Adrenal gland (tissue), 12 donors: ENCODE results near the gene PDCD1LG2. TPM values are rescaled to one million over a fixed set of nuclear protein-coding genes. Genes with fewer than 3 reads are reported as not detected.

ENCODE experiments used
- DNase-seq, 7 donors: peaks; one replicate each; pipeline ENCODE4 v3.0.0-alpha.2; 2019 to 2020
- H3K27ac ChIP-seq, 5 donors: fragments of 200-600 bp; sonication (generic) in 4 of 5; 1 replicate in 3 of 5; 2 replicates in 2 of 5; pipeline versions ENCODE4 v1.5.1 to v1.8.0; 2016 to 2020; ENCODE audit warnings: mild to moderate bottlenecking in 1 of 5
- H3K27me3 ChIP-seq: fragments of 200-600 bp; 2 replicates; pipeline ENCODE4 v1.8.0; 2021
- H3K36me3 ChIP-seq, 2 donors: fragments of 200-600 bp; replicated peaks in 1 of 2; 1 replicate in 1 of 2; 2 replicates in 1 of 2; pipeline versions ENCODE4 v1.5.1 to v1.8.0; 2018 to 2022
- H3K4me1 ChIP-seq, 2 donors: fragments of 200-600 bp; replicated peaks in 1 of 2; 1 replicate in 1 of 2; 2 replicates in 1 of 2; pipeline versions ENCODE4 v1.5.1 to v1.8.0; 2018 to 2021
- H3K4me3 ChIP-seq, 4 donors: fragments of 200-600 bp; sonication (generic) in 3 of 4; one replicate each; pipeline ENCODE4 v1.5.1; 2016 to 2018
- H3K9me3 ChIP-seq, 3 donors: fragments of 200-600 bp; sonication (generic) in 1 of 3; replicated peaks in 1 of 3; 1 replicate in 2 of 3; 2 replicates in 1 of 3; pipeline versions ENCODE4 v1.5.1 to v1.8.0; 2016 to 2021
- CTCF ChIP-seq, 6 experiments: fragments of 450-650 bp in 4 of 6; fragments of 200-600 bp in 2 of 6; sonication (generic) in 1 of 6; IDR thresholded peaks; 1 replicate in 5 of 6; 2 replicates in 1 of 6; pipeline versions ENCODE4 v1.5.1 to v1.8.0; 2016 to 2021; ENCODE audit warnings: antibody characterized with exemption in 6 of 6, mild to moderate bottlenecking in 2 of 6, moderate library complexity in 1 of 6
- POLR2A ChIP-seq, 2 donors: fragments of 450-650 bp; IDR thresholded peaks; one replicate each; pipeline ENCODE4 v1.6.1; 2017; ENCODE audit warnings: antibody characterized with exemption in 2 of 2, mild to moderate bottlenecking in 2 of 2, moderate library complexity in 1 of 2
- WGBS, 4 donors: extraction: QIAGEN DNeasy Blood & Tissue Kit in 2 of 4; methylation state at CpG; one replicate each; pipeline versions ENCODE4 v1.1.5 to v1.1.7; 2013 to 2017; 5-methylcytosine and 5-hydroxymethylcytosine counted together
- intact Hi-C, 2 donors: fragments of 100-400 bp; cut with DNase I; formaldehyde crosslinking; loops; one replicate each; pipeline versions ENCODE4 v1.14.1 to v1.15.0; 2022 to 2023
- polyA plus RNA-seq, 3 donors: library from polyadenylated mRNA; stranded (reverse); fragments of 200-250 nt in 2 of 3; fragments of 350-450 nt in 1 of 3; fragmentation: Illumina TruSeq in 1 of 3; extraction: RNeasy Lipid Tissue Mini Kit (QIAGEN cat#74804) in 1 of 3; gene quantifications; one replicate each; pipeline ENCODE4 v1.2.3, GENCODE V29; 2013 to 2014
- total RNA-seq, 9 donors: library from RNA; depleted of rRNA in 4 of 9; stranded (reverse); fragments of >200 nt in 4 of 9; fragments of 120-200 nt in 1 of 9; fragmentation: NEBNext Ultra II Directional in 1 of 9; extraction: Animal tissue kit (Norgen Biotek cat#: 25700) in 1 of 9; gene quantifications; one replicate each; pipeline versions ENCODE4 v1.1.0 to v1.2.4, GENCODE V29; 2013 to 2023
- donor health status: healthy with polysubstance abuse.
- donor health status: Bipolar disorder and iron deficiency.
- donor health status: DM: yes; HTN: yes; CAD: no.
- donor health status: DM: no; HTN: no; CAD: no.
- donor health status: DM: no; HTN: no; CAD: no.
- donor health status: DM: yes; HTN: yes; CAD: no.

The PDCD1LG2 gene
- total and polyA plus RNA-seq, 12 donors = 0.17 to 5.5 (median 1.4) TPM

GRCh38 chr9:5571629-5572232 is 61.4 kb downstream of the PDCD1LG2 start:
- WGBS, 4 donors = 87 to 100% (median 92%) methylated on average over 1 of the region's 1 CpG
- no peaks in the 10 kb centered on the region for H3K9me3 ChIP-seq
- H3K27me3 ChIP-seq = no peaks in the 10 kb centered on the region
- no peak overlapping the region for H3K27ac ChIP-seq
- H3K36me3 ChIP-seq = no peaks in the 10 kb centered on the region
- no peak for TF ChIP-seq CTCF (IDR thresholded peaks at IDR 0.05)
- no peak for TF ChIP-seq POLR2A (IDR thresholded peaks at IDR 0.05)
- H3K4me1 ChIP-seq = no peaks in the 10 kb centered on the region
- H3K4me3 ChIP-seq = no peak overlapping the region
- intact Hi-C loops = no loop called here
- DNase-seq = no peak

- Histone ChIP-seq H3K4me1 (no peaks in the 10 kb centered on the region), H3K9me3 (no peaks in the 10 kb centered on the region), H3K27me3 (no peaks in the 10 kb centered on the region), H3K4me3 (no peak overlapping the region), H3K36me3 (no peaks in the 10 kb centered on the region), H3K27ac (no peak overlapping the region)
- no peak for TF ChIP-seq POLR2A (IDR thresholded peaks at IDR 0.05)
- no peak for TF ChIP-seq CTCF (IDR thresholded peaks at IDR 0.05)
- no peak for DNase-seq
- intact Hi-C loops = no loop called here
- 94 to 100% (median 97%) methylated on average over 6 of the region's 6 CpGs for WGBS, 4 donors
Measured at GRCh38 chr9:5574097-5574496, 63.8 kb downstream of the PDCD1LG2 start.

GRCh38 chr9:5575000-5575399 is 64.7 kb downstream of the PDCD1LG2 start:
- no peaks in the 10 kb centered on the region for H3K27me3 ChIP-seq
- no peak overlapping the region for H3K4me3 ChIP-seq
- no peaks in the 10 kb centered on the region for H3K4me1 ChIP-seq
- no peaks in the 10 kb centered on the region for H3K36me3 ChIP-seq
- H3K9me3 ChIP-seq = no peaks in the 10 kb centered on the region
- no peak for DNase-seq
- 53 to 74% (median 68%) methylated on average over 2 of the region's 2 CpGs for WGBS, 4 donors
- intact Hi-C loops = no loop called here
- no peak overlapping the region for H3K27ac ChIP-seq
- TF ChIP-seq CTCF (IDR thresholded peaks at IDR 0.05) (peak in 1 of 6 experiments; percentile 10), POLR2A (IDR thresholded peaks at IDR 0.05) (no peak)

GRCh38 chr9:5577225-5577624 is 66.9 kb downstream of the PDCD1LG2 start:
- no peak for DNase-seq
- intact Hi-C loops = no loop called here
- Histone ChIP-seq H3K27me3 (no peaks in the 10 kb centered on the region), H3K27ac (no peak overlapping the region), H3K36me3 (no peaks in the 10 kb centered on the region), H3K9me3 (no peaks in the 10 kb centered on the region), H3K4me3 (no peak overlapping the region), H3K4me1 (no peaks in the 10 kb centered on the region)
- no peak for TF ChIP-seq POLR2A (IDR thresholded peaks at IDR 0.05)
- TF ChIP-seq CTCF (IDR thresholded peaks at IDR 0.05) = no peak
- 71 to 89% (median 86%) methylated on average over 2 of the region's 2 CpGs for WGBS, 4 donors
